Panc1 (cell line): ENCODE measurements around the gene KNSTRN. TPM values are rescaled to one million over a fixed set of nuclear protein-coding genes. Genes with fewer than 3 reads are reported as not detected.
A peak's percentile ranks its signal among the peaks of the same experiment; 100 is the strongest.

ENCODE experiments used
- ATAC-seq: fragments of 200-7000 bp; cut with Tn5 transposase; 2 replicates; pipeline ENCODE4 v1.9.1; 2020; ENCODE audit warnings: mild to moderate bottlenecking, moderate library complexity
- BruUV-seq: library from RNA; stranded (reverse); fragments of 400-500 nt; replicated peaks from 2 replicates; lab custom pipeline; 2021; lab: Mats Ljungman, UMichigan
- CTCF ChIA-PET: fragments of 300-600 bp; sonication (Branson Sonifier 250); formaldehyde crosslinking; loops from one replicate; lab custom pipeline; 2022; ENCODE audit warnings: antibody characterized with exemption; lab: Charles Lee
- POLR2A ChIA-PET: fragments of 300-600 bp; sonication (Branson Sonifier 250); formaldehyde crosslinking; loops from one replicate; lab custom pipeline; 2022; ENCODE audit warnings: antibody characterized with exemption; lab: Charles Lee
- DNase-seq: peaks from one replicate; pipeline ENCODE4 v3.0.0-alpha.2; 2010; ENCODE audit warnings: low read depth, low spot score
- H3K27ac ChIP-seq: 2 replicates; pipeline ENCODE4 v1.5.1; 2011; ENCODE audit warnings: mild to moderate bottlenecking, low read length, inconsistent platforms
- H3K27me3 ChIP-seq: fragments of 200-500 bp; sonication (Bioruptor generic); 2 replicates; pipeline ENCODE4 v1.6.0; 2014; ENCODE audit warnings: low read length, inconsistent platforms; ENCODE audit not compliant: control insufficient read depth, insufficient read depth
- H3K36me3 ChIP-seq: fragments of 200-500 bp; sonication (Bioruptor generic); 2 replicates; pipeline ENCODE4 v1.5.1; 2014; ENCODE audit warnings: inconsistent platforms, mild to moderate bottlenecking, low read length, moderate library complexity; ENCODE audit not compliant: control insufficient read depth, insufficient read depth
- H3K4me1 ChIP-seq: 2 replicates; pipeline ENCODE4 v1.5.1; 2011; ENCODE audit warnings: inconsistent platforms, mild to moderate bottlenecking, low read length, moderate library complexity; ENCODE audit not compliant: control insufficient read depth, insufficient read depth
- H3K4me3 ChIP-seq, 2 experiments: 2 replicates each; pipeline ENCODE4 v1.5.1; 2011 to 2012; ENCODE audit warnings: low read depth in 2 of 2, low read length in 2 of 2, mild to moderate bottlenecking in 2 of 2, inconsistent platforms in 1 of 2, moderate library complexity in 1 of 2
- H3K9me3 ChIP-seq: fragments of 200-500 bp; sonication (Bioruptor generic); 2 replicates; pipeline ENCODE4 v1.5.1; 2014; ENCODE audit warnings: low read depth, mild to moderate bottlenecking, inconsistent platforms, low read length, moderate library complexity; ENCODE audit not compliant: control insufficient read depth, insufficient read depth
- POLR2AphosphoS5 ChIP-seq: IDR thresholded peaks from 2 replicates; pipeline ENCODE4 v1.6.1; 2012; ENCODE audit warnings: mild to moderate bottlenecking, low read depth, low read length, moderate library complexity
- SIN3A ChIP-seq: IDR thresholded peaks from 2 replicates; pipeline ENCODE4 v1.6.1; 2012; ENCODE audit warnings: low read depth, mild to moderate bottlenecking, low read length, moderate library complexity, borderline replicate concordance; ENCODE audit not compliant: insufficient read depth
- TCF7L2 ChIP-seq: IDR thresholded peaks from 2 replicates; pipeline ENCODE4 v1.6.1; 2011; ENCODE audit warnings: mild to moderate bottlenecking, low read depth, low read length, inconsistent platforms
- in situ Hi-C: cut with HindIII; loops from 2 replicates; pipeline ENCODE4 v1.10.0; 2016; ENCODE audit warnings: low sequenced_read_pairs, low pct_unique_long_range_greater_than_20kb
- intact Hi-C: fragments of 100-400 bp; cut with micrococcal nuclease; formaldehyde crosslinking; loops from one replicate; pipeline ENCODE4 v1.10.0; 2022; ENCODE audit not compliant: unreplicated experiment
- total RNA-seq: library from RNA; stranded (reverse); gene quantifications from one replicate; pipeline ENCODE4 v1.2.1, GENCODE V29; 2021; ENCODE audit not compliant: unreplicated experiment
- TF ChIP-seq, protein P1 (sequence below), 2 experiments: IDR thresholded peaks; 2 replicates each; pipeline ENCODE4 v1.6.1; 2011 to 2012; ENCODE audit warnings: low read depth in 2 of 2, control low read depth in 1 of 2, low read length in 1 of 2, mild to moderate bottlenecking in 1 of 2, moderate library complexity in 1 of 2; ENCODE audit not compliant: insufficient read depth in 1 of 2
- TF ChIP-seq, protein P2 (sequence below): fragments of 450-650 bp; IDR thresholded peaks from 2 replicates; pipeline ENCODE4 v1.5.1; 2017; ENCODE audit warnings: mild to moderate bottlenecking

The KNSTRN gene
- total RNA-seq, 1 experiment from 2014 or later = 74.6 TPM

DNA sequence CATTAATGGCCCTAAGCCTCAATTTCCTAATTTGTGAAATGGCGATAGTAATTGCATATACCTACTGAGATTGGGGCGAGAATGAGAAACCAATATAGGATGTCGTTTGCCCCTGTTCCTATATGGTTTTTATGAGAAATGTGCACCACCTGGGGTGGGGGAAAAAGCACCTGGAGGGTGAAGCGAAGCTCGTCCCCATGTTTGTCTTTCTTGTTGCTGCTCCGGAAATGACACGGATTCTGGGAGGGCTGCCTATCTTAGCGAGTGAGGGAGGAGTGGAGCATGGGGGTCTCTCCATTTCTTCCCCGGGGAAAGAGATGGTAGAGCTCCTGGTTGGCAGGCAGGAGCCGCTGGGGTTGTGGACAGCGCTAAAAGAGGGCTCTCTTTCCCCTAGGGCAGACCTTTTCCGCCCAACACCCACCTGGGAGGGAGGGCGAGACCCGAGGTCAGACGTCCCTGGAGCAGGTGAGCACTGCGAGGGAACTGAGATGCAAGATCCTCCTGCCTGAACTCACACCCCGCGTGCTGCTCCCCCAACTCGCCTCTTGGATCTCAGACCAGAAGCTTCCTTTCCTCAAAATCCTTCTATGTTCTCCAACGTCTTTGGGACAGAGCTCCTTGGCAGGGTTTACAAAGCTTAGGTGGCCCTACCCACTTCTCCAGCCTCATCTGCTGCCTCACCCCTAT, 52.6 kb downstream of the KNSTRN start:
- POLR2A ChIA-PET = no interaction called here
- ATAC-seq = no peak
- in situ Hi-C loops (no loop called here), intact Hi-C loops (no loop called here)
- H3K36me3 ChIP-seq = no peaks in the 10 kb centered on the region
- peaks cover 38% of the 10 kb centered on the region for H3K4me1 ChIP-seq
- no peak overlapping the region for H3K27ac ChIP-seq
- TF ChIP-seq POLR2AphosphoS5 (no peak), SIN3A (no peak), TCF7L2 (no peak)
- TF ChIP-seq, protein P1, sequence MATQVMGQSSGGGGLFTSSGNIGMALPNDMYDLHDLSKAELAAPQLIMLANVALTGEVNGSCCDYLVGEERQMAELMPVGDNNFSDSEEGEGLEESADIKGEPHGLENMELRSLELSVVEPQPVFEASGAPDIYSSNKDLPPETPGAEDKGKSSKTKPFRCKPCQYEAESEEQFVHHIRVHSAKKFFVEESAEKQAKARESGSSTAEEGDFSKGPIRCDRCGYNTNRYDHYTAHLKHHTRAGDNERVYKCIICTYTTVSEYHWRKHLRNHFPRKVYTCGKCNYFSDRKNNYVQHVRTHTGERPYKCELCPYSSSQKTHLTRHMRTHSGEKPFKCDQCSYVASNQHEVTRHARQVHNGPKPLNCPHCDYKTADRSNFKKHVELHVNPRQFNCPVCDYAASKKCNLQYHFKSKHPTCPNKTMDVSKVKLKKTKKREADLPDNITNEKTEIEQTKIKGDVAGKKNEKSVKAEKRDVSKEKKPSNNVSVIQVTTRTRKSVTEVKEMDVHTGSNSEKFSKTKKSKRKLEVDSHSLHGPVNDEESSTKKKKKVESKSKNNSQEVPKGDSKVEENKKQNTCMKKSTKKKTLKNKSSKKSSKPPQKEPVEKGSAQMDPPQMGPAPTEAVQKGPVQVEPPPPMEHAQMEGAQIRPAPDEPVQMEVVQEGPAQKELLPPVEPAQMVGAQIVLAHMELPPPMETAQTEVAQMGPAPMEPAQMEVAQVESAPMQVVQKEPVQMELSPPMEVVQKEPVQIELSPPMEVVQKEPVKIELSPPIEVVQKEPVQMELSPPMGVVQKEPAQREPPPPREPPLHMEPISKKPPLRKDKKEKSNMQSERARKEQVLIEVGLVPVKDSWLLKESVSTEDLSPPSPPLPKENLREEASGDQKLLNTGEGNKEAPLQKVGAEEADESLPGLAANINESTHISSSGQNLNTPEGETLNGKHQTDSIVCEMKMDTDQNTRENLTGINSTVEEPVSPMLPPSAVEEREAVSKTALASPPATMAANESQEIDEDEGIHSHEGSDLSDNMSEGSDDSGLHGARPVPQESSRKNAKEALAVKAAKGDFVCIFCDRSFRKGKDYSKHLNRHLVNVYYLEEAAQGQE (IDR thresholded peaks at IDR 0.05; ENCODE audit: insufficient read depth in 1 of 2, low read depth in 2 of 2, low read length in 1 of 2) = no peak
- TF ChIP-seq, protein P2, sequence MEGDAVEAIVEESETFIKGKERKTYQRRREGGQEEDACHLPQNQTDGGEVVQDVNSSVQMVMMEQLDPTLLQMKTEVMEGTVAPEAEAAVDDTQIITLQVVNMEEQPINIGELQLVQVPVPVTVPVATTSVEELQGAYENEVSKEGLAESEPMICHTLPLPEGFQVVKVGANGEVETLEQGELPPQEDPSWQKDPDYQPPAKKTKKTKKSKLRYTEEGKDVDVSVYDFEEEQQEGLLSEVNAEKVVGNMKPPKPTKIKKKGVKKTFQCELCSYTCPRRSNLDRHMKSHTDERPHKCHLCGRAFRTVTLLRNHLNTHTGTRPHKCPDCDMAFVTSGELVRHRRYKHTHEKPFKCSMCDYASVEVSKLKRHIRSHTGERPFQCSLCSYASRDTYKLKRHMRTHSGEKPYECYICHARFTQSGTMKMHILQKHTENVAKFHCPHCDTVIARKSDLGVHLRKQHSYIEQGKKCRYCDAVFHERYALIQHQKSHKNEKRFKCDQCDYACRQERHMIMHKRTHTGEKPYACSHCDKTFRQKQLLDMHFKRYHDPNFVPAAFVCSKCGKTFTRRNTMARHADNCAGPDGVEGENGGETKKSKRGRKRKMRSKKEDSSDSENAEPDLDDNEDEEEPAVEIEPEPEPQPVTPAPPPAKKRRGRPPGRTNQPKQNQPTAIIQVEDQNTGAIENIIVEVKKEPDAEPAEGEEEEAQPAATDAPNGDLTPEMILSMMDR = no peak
- no peaks in the 10 kb centered on the region for H3K9me3 ChIP-seq
- no TSS peak for BruUV-seq
- H3K4me3 ChIP-seq = no peak overlapping the region
- CTCF ChIA-PET = no interaction called here
- no peaks in the 10 kb centered on the region for H3K27me3 ChIP-seq
- DNase-seq = no peak

DNA sequence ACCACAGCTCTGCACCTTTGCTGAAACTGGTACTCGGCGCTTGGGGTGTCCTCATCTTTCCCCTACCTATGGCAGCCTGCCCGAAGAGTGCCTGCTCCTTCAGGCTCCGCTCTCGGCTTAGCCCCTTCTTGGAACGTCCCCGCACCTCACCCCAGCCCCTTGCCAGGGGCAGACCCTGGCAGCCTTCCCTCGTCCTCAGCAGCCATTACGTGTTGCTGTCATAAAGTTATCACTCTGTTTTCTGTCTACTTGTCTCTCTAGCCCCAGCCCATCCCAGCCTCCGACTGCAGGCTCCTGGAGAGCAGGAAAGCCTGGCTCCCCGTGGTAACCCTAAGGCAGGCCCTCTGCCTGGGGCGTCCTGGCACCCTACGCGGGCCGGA, 53.2 kb downstream of the KNSTRN start:
- DNase-seq = no peak
- CTCF ChIA-PET = no interaction called here
- Histone ChIP-seq H3K27me3 (no peaks in the 10 kb centered on the region), H3K4me1 (peaks cover 38% of the 10 kb centered on the region), H3K36me3 (no peaks in the 10 kb centered on the region), H3K4me3 (peak overlapping the region; percentile 38 to 60), H3K27ac (no peak overlapping the region), H3K9me3 (no peaks in the 10 kb centered on the region)
- no peak for TF ChIP-seq TCF7L2
- no peak for TF ChIP-seq SIN3A
- no peak for TF ChIP-seq POLR2AphosphoS5
- TF ChIP-seq, protein P2 = no peak
- in situ Hi-C loops = no loop called here
- intact Hi-C loops = no loop called here
- POLR2A ChIA-PET = interaction anchor here (0.6 kb wide), 1 partner anchor 40 kb away, joined by 6 read pairs; no protein-coding TSS in a partner anchor
- ATAC-seq = no peak
- BruUV-seq = no TSS peak
